GM19455 (cell line): Measurements from ENCODE around the gene DTNBP1.

ENCODE experiments used
- ATAC-seq: cut with Tn5 transposase; IDR thresholded peaks from one replicate; pipeline ENCODE4 v1.9.1; 2021; ENCODE audit not compliant: unreplicated experiment

Gene DTNBP1

GRCh38 chr6:15662326-15663129 lies at the start of gene DTNBP1:
DTNBP1 (minus strand) TSS chr6:15663028; CDS start chr6:15662869, 159 bp downstream.
- ATAC-seq, result peak; percentile 74

- ATAC-seq, result no peak
Observed at GRCh38 chr6:15709651-15710269, 46.9 kb upstream of the DTNBP1 start.

DNA sequence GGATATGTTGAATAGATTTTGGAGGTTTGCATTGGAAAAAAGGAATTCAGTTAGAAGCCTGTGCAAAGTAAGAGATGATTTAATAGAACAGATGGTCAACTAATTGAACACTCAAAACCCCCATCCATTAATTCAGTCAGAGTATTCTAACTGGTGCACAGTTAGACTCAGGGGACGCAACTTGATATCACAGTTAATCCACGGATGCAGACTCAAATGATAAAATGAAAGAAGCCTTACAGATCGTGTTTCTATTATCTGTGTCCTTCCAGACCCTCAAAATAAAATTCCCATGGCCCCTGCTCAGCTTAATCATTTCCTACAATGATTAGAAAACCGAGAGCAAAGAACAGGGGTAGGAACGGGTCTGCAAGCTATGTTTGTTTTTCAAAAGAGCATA lies 45.4 kb upstream of the DTNBP1 start:
- ATAC-seq, result no peak

DNA sequence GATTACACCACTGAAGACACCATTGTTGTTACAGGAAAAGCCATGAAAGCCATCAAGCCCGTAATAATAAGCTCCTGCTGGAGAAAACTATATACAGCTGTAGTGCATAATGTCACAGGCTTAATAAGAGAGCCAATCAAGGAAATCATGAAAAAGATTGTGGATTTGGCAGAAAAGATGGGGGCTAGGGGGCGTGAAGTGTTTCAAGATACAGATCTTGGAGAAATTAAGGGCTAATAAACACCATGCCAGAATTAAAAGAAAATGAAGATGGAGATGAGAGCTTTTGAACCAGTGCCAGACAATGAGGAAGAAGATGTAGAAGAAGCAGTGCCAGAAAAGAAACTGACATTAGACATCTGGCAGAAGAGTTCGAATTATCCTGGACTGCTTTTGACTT lies 43.2 kb upstream of the DTNBP1 start:
- no peak for ATAC-seq

DNA sequence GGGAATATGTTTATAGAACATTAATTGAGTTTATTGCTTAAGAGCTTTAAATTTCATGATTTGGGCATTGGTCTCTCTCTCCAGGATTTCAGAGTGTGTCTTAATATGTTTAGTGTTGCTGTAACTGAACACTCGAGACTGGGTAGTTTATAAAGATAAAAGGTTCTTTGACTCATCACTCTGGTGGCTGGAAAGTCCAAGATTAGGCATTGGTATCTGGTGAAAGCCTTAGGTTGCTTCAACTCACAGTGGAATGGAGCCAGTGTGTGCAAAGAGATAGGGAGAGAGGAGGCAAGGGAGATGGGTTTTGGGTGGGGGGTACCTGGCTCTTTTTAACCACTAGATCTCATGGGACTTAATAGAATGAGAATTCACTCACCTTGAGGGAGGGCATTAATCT lies 35.6 kb upstream of the DTNBP1 start:
- ATAC-seq, result no peak

GRCh38 chr6:15697895-15698294 lies 35.1 kb upstream of the DTNBP1 start:
- ATAC-seq, result no peak

DNA sequence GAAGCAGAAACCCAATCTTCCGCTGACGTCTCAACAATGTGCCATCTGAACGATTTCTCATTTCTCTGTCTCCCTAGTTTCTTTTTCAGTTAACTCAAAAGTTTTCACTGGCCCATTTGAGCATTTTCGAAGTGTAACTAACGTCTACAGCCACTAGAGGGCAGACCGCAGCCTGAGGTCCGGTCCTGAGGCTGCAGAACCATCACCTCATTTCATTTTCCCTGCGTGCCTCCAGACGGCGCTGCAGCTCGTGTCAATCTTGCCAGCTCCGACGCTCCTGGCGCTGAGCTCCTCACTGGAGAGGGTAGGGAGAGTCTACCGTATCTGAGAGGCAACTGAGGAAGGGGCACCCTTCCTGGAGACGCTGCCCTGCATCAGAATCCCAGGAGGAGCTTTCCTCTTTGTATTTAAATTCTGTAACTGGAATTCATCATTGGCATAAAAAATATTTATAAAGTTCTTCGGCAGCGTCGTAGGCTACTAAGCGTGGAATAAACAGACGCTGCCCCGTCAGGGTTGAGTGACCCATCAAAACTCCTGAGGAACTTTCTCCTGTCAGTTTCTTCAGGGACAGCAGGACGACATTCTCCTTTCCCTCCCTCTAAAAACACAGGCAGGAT lies 28.5 kb upstream of the DTNBP1 start:
- ATAC-seq, result peak; percentile 92

- ATAC-seq, result no peak
Observed at GRCh38 chr6:15690510-15690909, 27.7 kb upstream of the DTNBP1 start.

DNA sequence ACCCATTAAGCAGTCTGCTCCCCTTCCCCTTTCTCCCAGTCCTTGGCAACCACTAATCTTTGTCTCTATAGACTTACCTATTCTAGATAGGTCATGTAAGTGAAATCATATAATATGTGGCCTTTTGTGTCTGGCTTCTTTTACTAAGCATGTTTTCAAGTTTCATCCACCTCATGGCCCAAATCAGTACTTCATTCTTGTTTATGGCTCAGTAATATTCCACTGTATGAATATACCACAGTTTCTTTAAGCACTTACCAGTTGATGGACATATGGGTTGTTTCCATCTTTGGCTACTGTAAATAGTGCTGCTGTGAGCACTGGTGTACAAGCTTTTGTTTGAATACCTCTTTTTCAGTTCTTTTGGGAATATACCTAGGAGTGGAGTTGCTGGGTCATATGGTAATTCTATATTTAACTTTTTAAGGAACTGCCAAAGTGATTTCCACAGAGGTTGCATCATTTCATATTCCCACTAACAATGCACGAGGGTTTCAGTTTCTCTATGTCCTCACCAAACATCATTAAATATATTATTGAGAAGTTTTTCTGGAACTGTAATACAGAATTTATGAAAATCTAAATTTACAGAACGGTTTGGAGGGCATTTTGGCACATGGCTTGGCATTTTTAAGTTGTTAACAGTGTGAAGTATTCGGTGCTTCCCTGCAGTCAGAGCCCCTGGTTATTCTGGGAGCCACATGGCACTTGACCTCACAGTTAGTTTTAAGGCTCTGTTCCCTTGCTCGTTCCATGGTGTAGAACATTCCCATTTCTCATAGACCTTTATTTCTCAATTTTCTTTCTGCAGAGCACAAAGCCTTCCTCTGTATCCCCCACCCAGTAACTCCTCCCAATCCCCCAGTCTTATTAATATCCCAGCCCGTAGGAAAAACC lies 27.0 kb upstream of the DTNBP1 start:
- no peak for ATAC-seq

DNA sequence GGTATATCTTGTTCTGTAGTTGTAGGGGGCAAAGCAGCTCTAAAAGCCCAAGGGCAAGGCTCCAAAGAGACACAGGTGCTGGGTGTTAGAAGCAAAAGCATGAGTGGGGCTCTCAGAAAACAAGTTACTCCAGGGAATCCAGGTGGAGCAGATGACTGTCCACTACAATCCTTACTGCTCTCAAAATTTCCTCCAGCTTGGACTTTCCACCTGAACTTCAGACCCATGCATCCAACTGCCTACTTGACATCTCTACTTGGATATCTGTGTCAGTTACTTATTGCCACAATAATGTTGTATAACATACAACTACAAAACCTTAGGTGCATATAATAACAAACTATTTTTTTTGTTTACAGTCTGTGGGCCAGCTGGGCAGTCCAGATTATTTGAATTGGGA lies 22.8 kb upstream of the DTNBP1 start:
- no peak for ATAC-seq

DNA sequence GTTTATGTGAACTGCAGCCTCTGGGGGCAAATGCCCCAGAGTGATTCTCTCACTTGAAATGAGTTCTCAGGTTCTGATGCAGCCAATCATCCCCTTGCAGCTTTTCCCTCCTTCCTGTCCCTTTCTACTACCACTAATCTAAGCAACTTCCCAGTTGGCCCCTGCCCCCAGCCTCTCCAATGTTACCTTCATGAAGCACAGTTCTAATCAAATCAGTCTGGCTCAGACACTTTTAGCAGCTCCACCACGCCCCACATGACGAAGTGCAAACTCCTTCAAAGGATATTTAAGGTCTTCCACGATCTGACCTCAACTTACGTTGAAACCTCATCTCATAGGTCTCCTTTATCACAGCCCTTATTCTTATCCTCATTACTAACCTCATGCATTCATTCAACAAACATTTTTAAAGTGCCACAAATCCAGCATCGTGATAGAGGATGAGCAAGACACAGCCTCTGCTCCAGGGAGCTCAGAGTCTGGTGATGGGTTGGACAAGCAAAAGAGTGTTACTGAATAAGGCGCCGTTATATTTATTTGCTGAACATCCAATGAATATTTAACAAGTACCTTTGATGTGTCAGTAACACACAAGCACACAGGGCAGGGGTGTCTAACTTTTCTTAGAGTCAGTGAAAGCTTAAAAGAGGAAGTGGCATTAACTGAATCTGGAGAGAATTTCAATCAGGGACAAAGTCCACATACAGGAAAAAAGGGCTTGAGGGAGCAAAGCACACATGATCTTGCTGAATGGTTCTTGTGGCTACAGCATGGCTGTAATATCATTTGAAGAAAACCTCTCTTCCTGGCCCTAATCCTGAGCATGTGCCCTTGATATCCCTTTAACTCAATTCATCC lies 20.4 kb upstream of the DTNBP1 start:
- ATAC-seq, result no peak

- no peak for ATAC-seq
Observed at GRCh38 chr6:15681946-15682345, 19.1 kb upstream of the DTNBP1 start.

DNA sequence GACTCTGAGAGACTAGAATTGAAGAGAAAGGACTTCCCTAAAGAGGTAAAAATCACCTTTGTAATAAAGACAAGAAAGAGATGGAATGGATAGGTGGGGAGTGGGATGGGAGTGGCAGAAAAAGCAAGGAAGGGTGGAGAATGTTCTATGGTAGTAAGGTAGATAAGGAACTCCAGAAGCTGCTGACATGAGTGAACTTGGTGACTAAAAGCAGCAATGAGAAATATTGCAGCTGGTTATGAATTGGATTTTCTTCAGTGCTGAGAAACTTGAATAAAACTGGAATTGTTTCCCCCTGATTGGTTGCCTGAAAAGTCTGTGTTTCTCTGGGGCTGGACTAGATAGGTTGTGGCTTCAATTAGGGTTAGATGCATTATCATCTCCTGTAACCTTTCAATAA lies 15.7 kb upstream of the DTNBP1 start:
- ATAC-seq, result no peak

DNA sequence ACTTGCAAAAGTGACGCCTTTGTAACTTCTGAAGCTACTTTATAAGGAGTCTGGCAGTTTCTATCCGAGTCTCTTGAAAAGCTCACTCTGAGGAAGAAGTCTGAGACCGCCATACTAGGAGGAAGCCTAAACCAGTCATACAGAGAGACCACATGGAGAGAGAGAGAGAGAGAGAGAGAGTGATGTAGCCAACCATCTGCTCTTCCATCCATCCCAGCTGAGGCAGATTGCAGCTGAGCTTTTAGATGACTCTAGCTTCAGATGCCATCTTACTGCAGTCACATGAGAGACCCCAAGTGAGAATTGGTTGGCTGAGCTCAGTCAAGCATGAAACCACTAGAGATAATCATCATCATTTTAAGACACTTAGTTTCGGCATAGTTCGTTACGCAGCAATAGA lies 15.0 kb upstream of the DTNBP1 start:
- no peak for ATAC-seq

DNA sequence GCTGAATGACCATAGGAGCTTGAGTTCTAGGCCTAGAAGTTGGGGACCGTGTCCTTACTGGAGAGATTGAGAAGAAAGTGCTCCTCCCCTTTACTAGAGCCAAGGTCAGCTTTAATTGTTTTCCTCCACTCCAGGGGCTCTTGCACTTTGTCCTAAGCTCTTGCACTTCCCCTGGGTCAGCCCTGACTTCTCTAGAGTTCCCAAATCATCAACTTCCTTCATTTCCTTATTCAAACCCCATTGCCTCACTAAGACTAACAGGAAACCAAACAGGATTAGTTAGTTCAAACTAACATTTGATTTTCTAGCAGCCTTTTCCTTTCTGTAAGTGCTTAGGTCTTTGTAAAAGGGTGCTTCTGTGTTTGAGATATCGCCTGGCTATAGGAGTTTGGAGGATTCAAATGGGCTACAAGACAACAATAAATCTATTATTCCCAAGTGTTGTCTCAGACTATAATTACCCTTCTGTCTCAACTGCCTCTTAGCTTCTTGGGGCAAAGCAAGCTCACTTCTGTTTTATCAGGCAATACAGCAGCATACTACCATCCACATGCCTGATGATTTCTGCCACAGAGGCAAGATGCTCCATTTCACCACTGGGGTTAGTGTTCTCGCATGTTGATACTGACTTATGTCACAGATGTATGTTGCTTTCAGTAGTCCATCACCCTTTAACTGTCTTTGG lies 12.8 kb upstream of the DTNBP1 start:
- ATAC-seq, result no peak

DNA sequence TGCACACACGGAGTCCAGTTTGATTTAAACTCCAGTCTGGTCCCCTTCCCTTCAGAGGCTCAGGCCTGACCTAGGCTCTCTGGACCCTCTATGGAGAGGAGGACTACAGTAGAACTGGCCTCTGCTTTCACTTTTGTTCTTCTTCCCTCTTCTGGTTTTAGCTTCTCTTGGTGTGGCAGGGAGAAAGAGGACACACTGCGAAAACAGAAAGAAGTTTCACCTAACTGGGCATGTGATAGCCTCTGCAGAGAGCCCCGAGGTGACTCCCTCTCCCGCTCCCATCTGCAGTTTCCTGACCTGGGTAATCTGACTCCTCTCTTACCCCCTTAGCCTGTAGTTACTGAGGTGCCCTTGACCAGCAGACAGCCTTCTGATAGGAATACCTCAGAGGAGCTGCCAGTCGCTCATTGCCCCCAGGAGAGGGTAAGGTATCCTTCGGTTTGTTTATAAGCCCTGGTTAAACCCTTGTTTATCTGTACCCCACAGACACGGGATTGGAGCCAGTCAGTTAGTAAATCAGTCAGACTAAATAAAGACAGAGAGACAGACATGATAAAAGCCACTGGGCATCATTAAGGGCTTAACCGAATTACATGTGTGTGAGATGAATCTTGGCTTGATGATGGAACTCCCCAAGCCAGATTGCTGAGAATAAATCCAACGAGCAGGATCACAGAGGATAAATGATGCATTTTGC lies 12.0 kb upstream of the DTNBP1 start:
- no peak for ATAC-seq

GRCh38 chr6:15673666-15674065 lies 10.8 kb upstream of the DTNBP1 start:
- no peak for ATAC-seq

GRCh38 chr6:15672818-15673217 lies 10.0 kb upstream of the DTNBP1 start:
- ATAC-seq, result no peak

DNA sequence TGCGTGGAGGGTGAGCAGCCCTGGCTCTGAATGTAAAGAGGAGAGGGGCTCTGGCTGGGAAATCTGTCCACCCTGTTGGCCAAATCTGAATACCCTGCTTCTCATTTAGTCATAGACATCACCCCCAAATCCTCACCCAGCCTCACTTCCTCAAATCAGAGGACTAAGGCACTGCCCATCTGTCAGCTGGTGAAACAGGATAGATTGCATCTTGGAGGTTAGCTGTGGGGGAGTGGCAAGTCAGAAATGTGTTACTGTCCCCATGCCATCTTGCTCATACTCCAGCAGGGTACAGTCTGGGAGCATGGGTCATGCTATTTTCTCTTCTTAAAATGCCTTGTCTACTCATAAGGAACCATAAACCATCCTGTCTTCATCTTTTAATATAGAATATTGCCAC lies 9.5 kb upstream of the DTNBP1 start:
- no peak for ATAC-seq
